Measurements from ENCODE around the gene COL5A3.
"Not testable (repeated sequence)": the region's sequence is repeated elsewhere in the genome, so short reads cannot be mapped to it uniquely, and the experiment has no call there.

Gene COL5A3

GRCh38 chr19:9958379-9958821 is 51.9 kb downstream of the COL5A3 start:
- no peak overlapping the region for H3K4me3 ChIP-seq (ENCODE audit: low read length)
- no peak for TF ChIP-seq CTCF (IDR thresholded peaks at IDR 0.05; ENCODE audit: insufficient read depth, low read depth, low read length, missing control alignments)
- DNase-seq (ENCODE audit: low read depth), result no peak

- DNase-seq (ENCODE audit: low read depth), result no peak
- no peak for TF ChIP-seq CTCF (IDR thresholded peaks at IDR 0.05; ENCODE audit: insufficient read depth, low read depth, low read length, missing control alignments)
- no peak overlapping the region for H3K4me3 ChIP-seq (ENCODE audit: low read length)
These were observed 53.3 kb downstream of the COL5A3 start for GRCh38 chr19:9956956-9957355.

- TF ChIP-seq CTCF (IDR thresholded peaks at IDR 0.05; ENCODE audit: insufficient read depth, low read depth, low read length, missing control alignments), result no peak
- DNase-seq (ENCODE audit: low read depth), result no peak
- no peak overlapping the region for H3K4me3 ChIP-seq (ENCODE audit: low read length)
These were observed 56.3 kb downstream of the COL5A3 start for GRCh38 chr19:9953802-9954542.

- no peak for DNase-seq (ENCODE audit: low read depth)
- no peak for TF ChIP-seq CTCF (IDR thresholded peaks at IDR 0.05; ENCODE audit: insufficient read depth, low read depth, low read length, missing control alignments)
- no peak overlapping the region for H3K4me3 ChIP-seq (ENCODE audit: low read length)
These were observed 58.0 kb downstream of the COL5A3 start for GRCh38 chr19:9952276-9952675.

GRCh38 chr19:9947441-9947840 is 62.9 kb downstream of the COL5A3 start:
- TF ChIP-seq CTCF (IDR thresholded peaks at IDR 0.05; ENCODE audit: insufficient read depth, low read depth, low read length, missing control alignments), result no peak
- H3K4me3 ChIP-seq (ENCODE audit: low read length), result no peak overlapping the region
- no peak for DNase-seq (ENCODE audit: low read depth)

- not testable (repeated sequence) for DNase-seq (ENCODE audit: low read depth); H3K4me3 ChIP-seq (ENCODE audit: low read length)
These were observed 63.7 kb downstream of the COL5A3 start for GRCh38 chr19:9946528-9947125.

GRCh38 chr19:9945319-9945966 is 64.9 kb downstream of the COL5A3 start:
- H3K4me3 ChIP-seq (ENCODE audit: low read length), result no peak overlapping the region
- DNase-seq (ENCODE audit: low read depth), result peak; percentile 70
- no peak for TF ChIP-seq CTCF (IDR thresholded peaks at IDR 0.05; ENCODE audit: insufficient read depth, low read depth, low read length, missing control alignments)

Data from epithelial cell of esophagus (primary cell).